Skeletal muscle cell (primary cell): ENCODE data around the gene PCDHGA5.
"Not testable (repeated sequence)": the region's sequence is repeated elsewhere in the genome, so short reads cannot be mapped to it uniquely, and the experiment has no call there.

Experiments
- DNase-seq: peaks from one replicate; pipeline ENCODE4 v3.0.0-alpha.2; 2010; ENCODE audit warnings: low read depth
- H3K4me3 ChIP-seq: 2 replicates; pipeline ENCODE4 v1.5.1; 2011; ENCODE audit warnings: low read depth, mild to moderate bottlenecking, control low read depth, low read length, moderate library complexity

PCDHGA5 gene

GRCh38 chr5:141363952-141364660 lies at the start of gene PCDHGA5:
Gene PCDHGA5 (plus strand): TSS chr5:141364162. CDS start chr5:141364331, 169 bp downstream.
- peak within 1 kb of the TSS; percentile 27 for H3K4me3 ChIP-seq
- DNase-seq = no peak

- H3K4me3 ChIP-seq, DNase-seq: not testable (repeated sequence)
Measured at GRCh38 chr5:141316963-141317362, 47.0 kb upstream of the PCDHGA5 start.

- H3K4me3 ChIP-seq = no peak overlapping the region
- no peak for DNase-seq
Measured at GRCh38 chr5:141319202-141319601, 44.8 kb upstream of the PCDHGA5 start.

DNA sequence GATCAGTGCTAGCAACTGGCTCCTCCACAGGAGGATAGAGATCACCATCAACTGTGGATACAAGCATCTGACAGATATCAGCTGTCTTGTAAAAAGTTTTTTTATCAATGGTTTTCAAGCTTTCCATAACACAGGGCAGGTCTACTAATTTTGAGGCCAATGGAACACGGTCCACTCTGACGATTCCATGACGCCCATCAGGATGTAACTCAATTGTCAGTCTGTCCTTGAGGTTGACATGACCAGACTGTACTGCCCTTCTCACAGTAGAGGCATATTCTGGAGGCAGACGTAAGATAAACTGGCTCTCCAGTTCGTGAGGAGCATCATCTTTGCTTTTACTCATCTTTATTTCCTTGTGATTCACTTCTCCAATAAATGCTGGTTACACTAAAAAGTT lies 44.3 kb upstream of the PCDHGA5 start:
- H3K4me3 ChIP-seq = peak overlapping the region; percentile 75

DNA sequence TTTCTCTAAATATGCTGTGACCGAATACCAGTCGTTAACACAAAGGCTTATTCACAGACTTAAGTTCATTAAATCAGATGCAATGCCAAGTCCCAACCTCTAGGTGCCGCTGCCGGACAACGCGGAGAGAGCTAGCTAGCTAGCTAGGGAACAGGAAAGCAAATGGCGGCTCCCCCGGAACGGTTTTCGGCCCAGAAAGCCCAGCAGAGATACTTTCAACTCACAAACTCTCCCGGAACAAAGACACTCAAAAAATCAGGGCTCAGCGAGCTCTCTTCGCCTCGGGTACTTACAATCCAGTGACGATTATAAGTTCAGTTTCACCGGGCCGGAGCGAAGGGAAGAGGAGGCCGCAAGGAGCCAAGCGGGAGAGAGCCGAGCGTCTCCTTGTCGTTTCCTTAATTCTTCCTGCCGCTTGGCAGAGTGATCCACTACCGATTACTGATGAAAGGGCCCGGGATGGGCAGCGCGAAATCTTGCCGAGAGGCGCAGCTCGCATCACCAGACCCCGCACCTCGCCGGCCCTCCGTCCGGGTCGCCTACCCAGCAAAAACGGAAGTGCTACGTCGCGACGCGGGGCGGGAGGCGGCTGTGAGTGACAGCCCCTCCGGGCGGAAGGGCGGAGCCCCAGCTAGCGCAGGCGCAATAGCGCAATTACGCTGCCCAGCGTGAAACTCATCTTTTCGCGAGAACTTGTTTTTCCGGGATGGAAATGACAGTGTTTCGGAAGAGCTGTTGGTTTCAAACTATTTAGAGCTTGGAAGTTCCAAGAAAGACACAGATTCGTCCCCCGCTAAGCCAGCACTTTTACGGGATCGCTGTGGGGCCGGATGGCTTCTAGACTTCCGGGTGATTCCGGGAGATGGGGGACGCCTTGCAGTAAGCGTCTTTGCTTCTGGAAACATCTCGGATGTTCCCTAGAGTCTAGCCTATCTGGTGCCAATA lies 43.5 kb upstream of the PCDHGA5 start, which contains the start of gene TAF7:
Gene TAF7 (minus strand): TSS at position 560 of the 945 bp plus-strand sequence. CDS start 740 bp downstream, outside the sequence.
- peak within 1 kb of the TSS; percentile 75 for H3K4me3 ChIP-seq
- DNase-seq = peak; percentile 74

More for the DNA sequence above, 44.3 kb upstream of the PCDHGA5 start:
- no peak for DNase-seq

GRCh38 chr5:141322261-141322660 lies 41.7 kb upstream of the PCDHGA5 start:
- no peak overlapping the region for H3K4me3 ChIP-seq
- DNase-seq = no peak

- H3K4me3 ChIP-seq = peak overlapping the region; percentile 52
- no peak for DNase-seq
Measured at GRCh38 chr5:141326088-141326854, 37.7 kb upstream of the PCDHGA5 start.

- H3K4me3 ChIP-seq = no peak overlapping the region
- DNase-seq = no peak
Measured at GRCh38 chr5:141328231-141328630, 35.7 kb upstream of the PCDHGA5 start.

DNA sequence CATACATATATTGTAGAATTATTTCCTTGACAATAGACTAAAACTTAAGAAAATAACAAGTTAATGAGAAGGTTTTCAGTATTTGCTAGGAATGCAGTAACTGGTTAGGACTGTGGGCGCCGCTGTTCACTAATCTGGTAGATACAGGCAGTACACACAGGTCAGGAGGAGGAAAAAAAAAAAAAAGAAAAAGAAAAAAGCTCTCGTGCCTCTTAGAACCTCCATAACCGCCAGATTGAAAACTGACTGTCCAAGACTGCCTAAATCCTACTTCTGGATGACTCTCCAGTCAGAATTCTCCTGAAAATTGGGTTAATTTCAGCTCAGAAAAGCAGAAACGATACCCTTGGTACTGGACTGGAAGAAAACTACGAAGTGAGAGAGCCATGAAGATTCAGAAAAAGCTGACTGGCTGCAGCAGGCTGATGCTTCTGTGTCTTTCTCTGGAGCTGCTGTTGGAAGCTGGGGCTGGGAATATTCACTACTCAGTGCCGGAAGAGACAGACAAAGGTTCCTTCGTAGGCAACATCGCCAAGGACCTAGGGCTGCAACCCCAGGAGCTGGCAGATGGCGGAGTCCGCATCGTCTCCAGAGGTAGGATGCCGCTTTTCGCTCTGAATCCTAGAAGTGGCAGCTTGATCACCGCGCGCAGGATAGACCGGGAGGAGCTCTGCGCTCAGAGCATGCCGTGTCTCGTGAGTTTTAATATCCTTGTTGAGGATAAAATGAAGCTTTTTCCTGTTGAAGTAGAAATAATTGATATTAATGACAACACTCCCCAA lies 33.5 kb upstream of the PCDHGA5 start, which contains the start of gene PCDHGA1:
Gene PCDHGA1 (plus strand): TSS at position 216 of the 782 bp plus-strand sequence.
- peak within 1 kb of the TSS; percentile 46 for H3K4me3 ChIP-seq
- no peak for DNase-seq

GRCh38 chr5:141332571-141332970 lies 31.4 kb upstream of the PCDHGA5 start:
- DNase-seq, H3K4me3 ChIP-seq: not testable (repeated sequence)

DNA sequence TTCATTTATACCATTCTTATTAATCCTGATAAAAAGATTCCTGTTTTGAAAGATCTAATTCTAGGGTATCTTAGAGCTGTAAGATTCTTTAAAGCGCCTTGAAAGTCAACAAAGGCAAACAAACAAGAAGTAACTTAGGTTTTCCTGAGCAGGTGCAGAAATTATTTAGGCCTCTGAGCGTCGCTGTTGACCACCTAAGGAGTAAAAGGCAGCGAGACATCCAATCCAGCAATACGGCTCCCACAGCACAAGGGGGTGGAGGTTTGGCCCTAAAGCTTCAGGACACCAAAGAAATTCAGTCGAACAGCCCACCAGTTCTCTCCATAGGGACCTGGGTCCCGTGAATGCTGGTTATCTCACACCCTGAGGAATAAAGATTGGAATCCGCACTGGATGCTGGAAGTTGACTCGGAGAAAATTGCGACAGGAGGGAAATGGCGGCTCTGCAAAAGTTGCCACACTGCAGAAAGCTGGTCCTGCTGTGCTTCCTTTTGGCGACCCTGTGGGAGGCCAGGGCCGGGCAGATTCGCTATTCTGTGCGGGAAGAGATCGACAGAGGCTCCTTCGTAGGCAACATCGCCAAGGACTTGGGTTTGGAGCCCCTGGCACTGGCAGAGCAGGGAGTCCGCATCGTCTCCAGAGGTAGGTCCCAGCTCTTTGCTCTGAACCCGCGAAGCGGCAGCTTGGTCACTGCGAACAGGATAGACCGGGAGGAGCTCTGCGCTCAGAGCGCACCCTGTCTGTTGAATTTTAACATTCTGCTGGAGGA lies 25.2 kb upstream of the PCDHGA5 start, which contains the start of gene PCDHGA2:
Gene PCDHGA2 (plus strand): TSS at position 223 of the 769 bp plus-strand sequence.
- peak within 1 kb of the TSS; percentile 41 for H3K4me3 ChIP-seq
- DNase-seq = no peak

DNA sequence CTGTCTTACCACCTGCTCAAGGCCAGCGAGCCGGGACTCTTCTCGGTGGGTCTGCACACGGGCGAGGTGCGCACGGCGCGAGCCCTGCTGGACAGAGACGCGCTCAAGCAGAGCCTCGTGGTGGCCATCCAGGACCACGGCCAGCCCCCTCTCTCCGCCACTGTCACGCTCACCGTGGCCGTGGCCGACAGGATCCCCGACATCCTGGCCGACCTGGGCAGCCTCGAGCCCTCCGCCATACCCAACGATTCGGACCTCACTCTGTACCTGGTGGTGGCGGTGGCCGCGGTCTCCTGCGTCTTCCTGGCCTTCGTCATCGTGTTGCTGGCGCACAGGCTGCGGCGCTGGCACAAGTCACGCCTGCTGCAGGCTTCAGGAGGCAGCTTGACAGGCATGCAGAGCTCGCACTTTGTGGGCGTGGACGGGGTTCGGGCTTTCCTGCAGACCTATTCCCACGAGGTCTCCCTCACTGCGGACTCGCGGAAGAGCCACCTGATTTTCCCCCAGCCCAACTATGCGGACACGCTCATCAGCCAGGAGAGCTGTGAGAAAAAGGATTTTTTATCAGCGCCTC lies 23.1 kb upstream of the PCDHGA5 start:
- DNase-seq, H3K4me3 ChIP-seq: not testable (repeated sequence)

- no peak for DNase-seq
- no peak overlapping the region for H3K4me3 ChIP-seq
Measured at GRCh38 chr5:141342773-141343172, 21.2 kb upstream of the PCDHGA5 start.

DNA sequence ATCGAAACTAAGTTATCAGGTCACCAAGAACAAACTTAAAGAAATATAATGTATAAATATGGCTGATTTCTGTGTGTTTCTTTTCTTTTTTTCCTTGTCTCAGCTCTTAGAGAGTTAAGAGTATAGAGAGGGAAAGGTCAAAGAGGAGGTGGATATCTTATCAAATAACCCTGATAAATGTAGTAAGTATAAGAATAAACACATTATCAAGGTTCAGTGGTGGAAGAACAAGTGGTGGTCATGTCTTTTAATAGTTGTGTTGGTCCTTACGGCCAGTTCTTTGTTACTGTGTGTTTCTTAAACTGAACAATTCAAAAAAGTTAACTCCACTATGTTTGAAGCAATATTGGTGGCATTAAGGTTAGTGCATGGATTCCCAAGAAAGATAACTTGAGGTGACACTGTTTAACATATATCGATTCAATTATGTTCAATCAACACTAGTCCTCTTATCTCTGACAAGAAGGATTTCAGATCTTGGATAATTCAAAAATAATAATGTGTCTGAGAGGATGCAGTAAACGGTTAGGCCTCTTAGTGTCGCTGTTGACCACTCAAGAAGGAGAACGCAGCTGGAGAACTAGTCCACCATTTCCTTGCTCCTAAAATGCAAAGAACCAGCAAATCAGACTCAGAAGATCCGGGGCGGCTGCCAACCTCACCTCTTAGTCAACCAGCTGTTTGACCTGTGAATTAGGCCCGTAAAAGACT lies 20.6 kb upstream of the PCDHGA5 start, which contains the start of gene PCDHGA3:
Gene PCDHGA3 (plus strand): TSS at position 588 of the 711 bp plus-strand sequence. CDS start 205 bp downstream, outside the sequence.
- peak within 1 kb of the TSS; percentile 45 for H3K4me3 ChIP-seq
- DNase-seq = no peak

- no peak for DNase-seq
Measured at GRCh38 chr5:141343953-141344463, 20.0 kb upstream of the PCDHGA5 start.

DNA sequence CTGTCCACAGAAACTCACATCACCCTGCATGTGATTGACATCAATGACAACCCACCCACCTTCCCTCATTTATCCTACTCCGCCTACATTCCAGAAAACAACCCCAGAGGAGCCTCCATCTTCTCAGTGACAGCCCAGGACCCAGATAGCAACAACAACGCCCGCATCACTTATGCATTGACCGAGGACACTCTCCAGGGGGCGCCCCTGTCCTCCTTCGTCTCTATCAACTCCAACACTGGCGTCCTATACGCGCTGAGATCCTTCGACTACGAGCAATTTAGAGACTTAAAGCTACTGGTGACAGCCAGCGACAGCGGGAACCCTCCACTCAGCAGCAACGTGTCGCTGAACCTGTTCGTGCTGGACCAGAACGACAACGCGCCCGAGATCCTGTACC lies 18.6 kb upstream of the PCDHGA5 start:
- DNase-seq = no peak
- H3K4me3 ChIP-seq = no peak overlapping the region

More at GRCh38 chr5:141343953-141344463, 20.0 kb upstream of the PCDHGA5 start:
- H3K4me3 ChIP-seq = peak overlapping the region; percentile 45
